Keratinocyte (primary cell): ENCODE measurements around the gene ZNF346.

Source experiments
- CTCF ChIP-seq, 3 experiments: IDR thresholded peaks in 1 of 3; conservative IDR thresholded peaks in 1 of 3; optimal IDR thresholded peaks in 1 of 3; 2 replicates in 2 of 3; 3 replicates in 1 of 3; pipeline versions ENCODE3 to v1.5.1; 2011; ENCODE audit warnings: low read length in 3 of 3, mild to moderate bottlenecking in 3 of 3, moderate library complexity in 2 of 3, control low read depth in 1 of 3, inconsistent platforms in 1 of 3; ENCODE audit not compliant: insufficient read depth in 2 of 3; ENCODE audit errors: extremely low read depth in 1 of 3
- EZH2 ChIP-seq: IDR thresholded peaks from one replicate; pipeline ENCODE4 v1.6.1; 2012; ENCODE audit warnings: inconsistent platforms, mild to moderate bottlenecking, low read length, moderate library complexity

GRCh38 chr5:177015156-177015555 is 7.3 kb upstream of the ZNF346 start:
- TF ChIP-seq CTCF (optimal IDR thresholded peaks at IDR 0.05 in 1 of 3, IDR thresholded peaks at IDR 0.05 in 1 of 3, conservative IDR thresholded peaks at IDR 0.05 in 1 of 3; ENCODE audit: extremely low read depth in 1 of 3, insufficient read depth in 2 of 3, low read length in 3 of 3) (no peak), EZH2 (no peak)
